COLO829 (cell line): ENCODE results near the gene CFAP43.
A peak's percentile ranks its signal among the peaks of the same experiment; 100 is the strongest.

ENCODE experiments used
- DNase-seq: peaks from one replicate; pipeline ENCODE4 v3.0.0; 2012; ENCODE audit warnings: low spot score

CFAP43 gene, protein sequence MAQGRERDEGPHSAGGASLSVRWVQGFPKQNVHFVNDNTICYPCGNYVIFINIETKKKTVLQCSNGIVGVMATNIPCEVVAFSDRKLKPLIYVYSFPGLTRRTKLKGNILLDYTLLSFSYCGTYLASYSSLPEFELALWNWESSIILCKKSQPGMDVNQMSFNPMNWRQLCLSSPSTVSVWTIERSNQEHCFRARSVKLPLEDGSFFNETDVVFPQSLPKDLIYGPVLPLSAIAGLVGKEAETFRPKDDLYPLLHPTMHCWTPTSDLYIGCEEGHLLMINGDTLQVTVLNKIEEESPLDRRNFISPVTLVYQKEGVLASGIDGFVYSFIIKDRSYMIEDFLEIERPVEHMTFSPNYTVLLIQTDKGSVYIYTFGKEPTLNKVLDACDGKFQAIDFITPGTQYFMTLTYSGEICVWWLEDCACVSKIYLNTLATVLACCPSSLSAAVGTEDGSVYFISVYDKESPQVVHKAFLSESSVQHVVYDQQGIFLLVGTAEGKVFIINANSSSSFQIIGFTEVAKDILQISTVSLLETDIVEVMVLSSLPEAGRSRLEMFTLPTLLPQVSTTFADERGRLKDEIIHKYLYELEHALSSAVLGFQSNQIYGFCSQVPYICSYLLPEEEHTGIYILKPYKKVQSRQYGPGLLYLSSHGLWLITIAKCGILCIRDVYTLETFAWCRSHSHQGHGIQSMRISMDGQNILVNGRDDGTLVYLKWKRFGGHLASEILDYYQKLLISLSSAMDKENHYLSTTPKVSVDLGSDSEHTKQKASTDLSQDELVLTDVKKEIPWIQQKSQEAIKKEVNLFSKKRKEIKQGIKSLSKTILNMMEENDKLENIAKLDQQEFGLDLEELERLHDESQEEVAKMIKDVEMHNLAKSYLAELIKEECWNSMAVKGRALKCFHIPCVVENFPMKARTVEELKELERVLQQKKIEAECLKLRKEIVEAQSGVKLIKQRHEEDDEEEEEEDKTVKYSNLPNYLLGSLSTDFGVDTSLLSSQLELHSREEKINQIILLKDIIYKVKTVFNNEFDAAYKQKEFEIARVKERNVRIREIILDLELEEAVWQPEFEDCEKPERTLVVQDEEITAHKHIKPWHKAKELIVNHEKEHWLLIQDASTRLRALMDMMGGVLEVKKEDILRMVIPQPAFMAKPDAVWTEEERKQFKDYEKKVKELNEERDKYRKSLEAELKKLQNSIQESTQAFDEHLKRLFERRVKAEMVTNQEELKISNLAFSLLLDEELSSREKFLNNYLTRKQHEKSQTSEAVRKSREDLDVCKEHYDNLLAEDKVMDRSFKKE (N-terminal part only)

DNA sequence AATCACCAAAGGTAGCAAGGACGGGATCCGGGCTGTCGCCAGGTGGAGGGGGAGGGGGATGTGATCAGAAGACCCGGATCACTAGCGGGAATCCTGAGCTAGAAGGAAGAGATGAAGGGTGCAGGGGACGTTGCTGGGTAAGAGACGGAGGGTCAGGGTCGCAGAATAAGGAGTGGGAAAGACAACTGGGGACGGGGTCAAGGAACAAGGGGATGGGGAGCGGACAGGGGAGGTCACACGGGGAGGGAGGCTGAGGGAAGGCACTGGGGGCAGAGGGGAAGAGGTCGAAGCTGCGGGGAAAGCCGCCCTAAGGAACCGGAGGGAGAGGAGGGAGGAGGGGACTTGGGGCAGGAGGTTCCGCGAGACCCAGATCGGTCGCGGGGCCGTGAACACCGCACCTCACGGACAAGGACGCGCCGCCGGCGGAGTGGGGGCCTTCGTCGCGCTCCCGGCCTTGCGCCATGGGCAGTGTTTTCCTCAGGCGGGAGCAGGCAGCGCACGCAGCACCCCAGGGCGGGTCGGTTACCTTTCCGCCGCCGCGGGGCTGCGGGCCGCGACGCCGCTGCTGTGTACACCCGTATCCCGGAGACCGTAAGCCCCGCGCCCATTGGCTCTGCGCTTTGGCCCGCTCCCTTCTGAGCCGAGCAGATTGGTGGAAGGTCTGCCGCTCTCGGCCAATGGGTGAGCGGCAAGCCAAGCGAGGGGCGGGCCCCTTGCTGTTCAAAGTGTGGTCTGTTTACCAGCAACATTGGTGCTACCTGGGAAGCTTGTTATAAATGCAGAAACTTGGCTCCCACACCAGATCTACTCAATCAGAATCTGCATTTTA lies at the start of gene CFAP43:
TSS of gene CFAP43 (minus strand) at position 581 of the 829 bp plus-strand sequence. CDS start at position 463, 118 bp downstream.
- peak; percentile 77 for DNase-seq

DNA sequence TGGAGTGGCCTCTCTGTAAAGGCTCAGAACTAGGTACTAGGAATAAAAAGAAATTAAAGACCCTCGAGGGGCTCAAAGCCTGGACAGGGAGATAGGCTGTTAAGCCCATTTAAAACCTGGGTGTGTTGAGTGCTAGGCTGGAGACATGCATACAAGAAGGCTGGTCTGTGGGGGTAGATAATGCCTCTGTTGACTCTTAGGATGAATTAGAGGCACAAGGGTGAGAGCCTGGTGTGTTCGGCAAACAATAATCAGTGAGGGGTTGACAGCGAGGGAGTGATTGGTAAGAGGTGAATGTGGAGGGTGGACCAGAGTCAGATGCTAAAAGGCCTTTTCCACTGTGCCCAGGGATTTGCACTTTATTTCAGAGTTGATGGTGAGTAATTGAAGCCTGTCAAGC lies 49.5 kb upstream of the CFAP43 start:
- no peak for DNase-seq

DNA sequence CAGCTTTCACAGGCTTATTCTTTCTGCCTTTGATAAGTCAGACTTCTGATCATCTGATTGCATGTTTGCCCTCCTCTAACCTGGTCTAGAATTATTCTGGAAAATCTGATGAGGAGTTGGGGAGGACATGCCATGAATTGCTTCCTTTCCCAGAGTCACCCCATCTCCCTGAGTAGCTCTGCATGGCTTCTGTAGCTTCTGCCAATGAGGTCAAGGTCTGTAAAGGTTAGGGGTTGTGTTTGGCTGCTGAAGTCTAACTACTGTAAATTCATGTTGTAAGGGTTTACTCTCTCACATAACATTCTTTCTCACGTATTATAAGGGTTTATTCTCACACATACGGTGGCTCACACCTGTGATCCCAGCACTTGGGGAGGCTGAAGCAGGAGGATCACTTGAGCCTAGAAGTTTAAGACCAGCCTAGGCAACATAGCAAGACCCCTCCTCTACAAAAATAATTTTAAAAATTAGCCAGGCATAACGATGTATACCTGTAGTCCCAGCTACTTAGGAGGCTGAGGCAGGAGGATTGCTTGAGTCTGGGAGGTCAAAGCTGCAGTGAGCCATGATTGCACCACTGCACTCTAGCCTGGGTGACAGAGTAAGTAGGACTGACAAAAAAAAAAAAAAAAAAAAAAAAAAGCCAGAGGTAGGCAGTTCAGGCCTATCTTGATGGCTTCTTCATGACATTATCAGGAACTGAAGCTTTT lies 47.5 kb upstream of the CFAP43 start:
- DNase-seq: no peak

DNA sequence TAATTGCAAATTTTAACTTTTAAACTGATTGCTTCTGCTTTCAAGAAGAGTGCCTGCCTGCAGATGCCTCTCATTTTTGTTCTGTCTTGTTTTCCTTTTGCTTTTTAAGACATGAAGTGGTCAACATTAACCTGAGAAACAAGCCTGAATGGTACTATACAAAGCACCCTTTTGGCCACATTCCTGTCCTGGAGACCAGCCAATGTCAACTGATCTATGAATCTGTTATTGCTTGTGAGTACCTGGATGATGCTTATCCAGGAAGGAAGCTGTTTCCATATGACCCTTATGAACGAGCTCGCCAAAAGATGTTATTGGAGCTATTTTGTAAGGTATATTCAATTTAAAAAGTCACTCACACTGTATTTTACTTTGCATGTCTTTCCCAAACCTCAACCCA lies 45.6 kb upstream of the CFAP43 start:
- no peak for DNase-seq

DNA sequence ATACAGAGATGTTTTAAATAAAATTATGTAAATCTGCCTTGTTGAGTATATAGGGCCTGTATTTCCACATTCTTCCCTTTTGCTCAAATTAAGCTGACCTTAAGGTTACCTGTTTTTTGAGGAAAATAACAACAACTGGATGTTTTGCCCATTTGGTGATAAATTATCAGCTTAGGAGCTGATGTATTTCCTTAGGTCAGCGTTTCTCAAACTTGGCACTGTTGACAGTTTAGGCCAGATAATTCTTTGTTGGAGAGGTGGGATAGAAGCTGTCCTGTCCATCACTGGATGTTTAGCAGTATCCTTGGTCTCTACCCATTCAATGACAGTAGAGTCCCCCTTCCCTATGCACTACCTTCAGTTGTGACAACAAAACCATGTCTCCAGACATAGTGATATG lies 44.0 kb upstream of the CFAP43 start:
- no peak for DNase-seq

DNA sequence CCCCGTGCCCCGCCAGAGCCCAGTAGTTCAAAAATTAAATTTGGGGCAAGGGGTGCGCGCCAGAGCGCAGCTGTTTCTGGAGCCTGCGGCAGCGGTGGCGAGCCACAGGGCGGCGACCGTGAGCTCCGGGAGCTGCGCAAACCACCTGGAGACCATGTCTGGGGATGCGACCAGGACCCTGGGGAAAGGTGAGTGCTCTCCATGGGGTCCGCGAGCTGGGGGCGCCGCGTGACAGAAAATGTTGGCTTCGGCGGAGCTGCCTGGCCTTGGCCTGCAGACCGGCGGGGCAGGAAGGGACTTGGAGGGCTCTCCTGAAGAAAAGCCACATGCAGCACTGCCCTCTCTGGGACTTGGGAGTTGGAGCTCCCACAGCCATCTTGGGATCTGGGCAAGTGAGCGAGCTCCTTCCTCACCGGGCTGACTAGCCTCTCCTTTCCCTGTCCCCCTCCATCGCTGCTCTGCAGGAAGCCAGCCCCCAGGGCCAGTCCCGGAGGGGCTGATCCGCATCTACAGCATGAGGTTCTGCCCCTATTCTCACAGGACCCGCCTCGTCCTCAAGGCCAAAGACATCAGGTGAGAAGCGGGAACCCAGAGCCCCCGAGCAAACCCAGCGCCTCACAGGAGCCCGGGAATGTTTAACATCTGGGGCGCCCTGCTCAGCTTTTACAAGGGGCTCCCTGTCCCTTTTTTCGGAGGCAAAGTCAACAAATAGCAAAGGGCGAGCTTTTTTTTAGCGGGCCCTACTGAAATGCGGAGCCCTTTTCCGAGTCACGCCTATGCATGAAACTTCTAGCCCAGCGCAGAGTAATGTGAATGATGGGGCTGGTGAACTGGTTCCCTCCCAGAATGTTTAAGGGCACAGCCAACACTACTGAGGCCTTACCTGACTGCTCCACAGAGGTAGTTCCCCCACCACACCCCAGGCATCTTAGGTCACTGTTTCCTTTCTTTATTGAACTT lies 42.9 kb upstream of the CFAP43 start:
- no peak for DNase-seq

DNA sequence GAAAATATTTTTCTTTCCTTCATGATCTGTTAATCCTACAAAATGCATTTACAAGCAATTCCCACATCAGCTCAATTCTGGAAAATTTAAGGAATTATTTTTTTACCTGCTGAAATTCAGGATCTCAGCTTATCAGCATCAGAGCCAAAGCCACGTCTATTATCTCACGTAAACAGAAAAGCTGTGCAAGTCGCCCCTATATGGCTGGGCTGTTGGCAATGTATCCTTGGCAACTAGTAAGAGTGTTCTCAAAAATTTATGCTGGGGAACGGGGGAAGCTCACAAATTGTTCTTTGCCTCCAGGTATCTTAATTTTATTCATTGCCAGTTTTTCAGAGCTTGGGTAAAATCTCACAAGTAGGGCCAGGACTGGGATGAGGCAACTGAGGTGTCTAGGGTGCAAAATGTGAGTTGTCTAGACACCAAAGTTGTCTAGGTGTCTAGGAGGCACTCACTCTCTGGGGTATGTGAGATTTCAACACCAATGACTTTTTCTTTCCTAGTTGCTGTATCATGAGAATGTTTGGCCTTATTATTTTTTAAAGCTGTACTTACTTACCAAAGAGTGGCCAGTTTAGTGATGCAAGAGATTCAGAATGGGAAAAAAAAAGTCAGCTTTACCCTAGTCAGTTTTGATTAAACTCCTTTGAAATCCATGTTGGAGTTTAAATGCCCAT lies 41.9 kb upstream of the CFAP43 start:
- no peak for DNase-seq

DNA sequence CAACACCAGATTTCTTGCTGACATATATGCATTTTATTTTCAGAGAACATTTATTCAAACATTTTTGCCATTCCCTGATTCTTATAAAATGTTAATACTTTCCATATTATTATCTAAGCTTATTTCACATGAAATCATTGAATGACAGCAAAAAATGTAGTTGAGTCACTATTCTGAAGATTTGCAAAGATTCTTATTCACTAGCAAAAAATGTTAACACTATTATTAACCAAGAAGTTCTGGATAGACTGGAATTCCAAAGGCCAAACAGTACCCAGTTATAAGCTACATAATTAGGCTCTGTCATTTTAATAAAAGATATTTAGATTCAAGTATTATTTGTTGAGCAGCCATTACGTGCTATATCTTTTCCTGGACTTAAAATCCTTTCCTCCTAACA lies 41.1 kb upstream of the CFAP43 start:
- DNase-seq: no peak

DNA sequence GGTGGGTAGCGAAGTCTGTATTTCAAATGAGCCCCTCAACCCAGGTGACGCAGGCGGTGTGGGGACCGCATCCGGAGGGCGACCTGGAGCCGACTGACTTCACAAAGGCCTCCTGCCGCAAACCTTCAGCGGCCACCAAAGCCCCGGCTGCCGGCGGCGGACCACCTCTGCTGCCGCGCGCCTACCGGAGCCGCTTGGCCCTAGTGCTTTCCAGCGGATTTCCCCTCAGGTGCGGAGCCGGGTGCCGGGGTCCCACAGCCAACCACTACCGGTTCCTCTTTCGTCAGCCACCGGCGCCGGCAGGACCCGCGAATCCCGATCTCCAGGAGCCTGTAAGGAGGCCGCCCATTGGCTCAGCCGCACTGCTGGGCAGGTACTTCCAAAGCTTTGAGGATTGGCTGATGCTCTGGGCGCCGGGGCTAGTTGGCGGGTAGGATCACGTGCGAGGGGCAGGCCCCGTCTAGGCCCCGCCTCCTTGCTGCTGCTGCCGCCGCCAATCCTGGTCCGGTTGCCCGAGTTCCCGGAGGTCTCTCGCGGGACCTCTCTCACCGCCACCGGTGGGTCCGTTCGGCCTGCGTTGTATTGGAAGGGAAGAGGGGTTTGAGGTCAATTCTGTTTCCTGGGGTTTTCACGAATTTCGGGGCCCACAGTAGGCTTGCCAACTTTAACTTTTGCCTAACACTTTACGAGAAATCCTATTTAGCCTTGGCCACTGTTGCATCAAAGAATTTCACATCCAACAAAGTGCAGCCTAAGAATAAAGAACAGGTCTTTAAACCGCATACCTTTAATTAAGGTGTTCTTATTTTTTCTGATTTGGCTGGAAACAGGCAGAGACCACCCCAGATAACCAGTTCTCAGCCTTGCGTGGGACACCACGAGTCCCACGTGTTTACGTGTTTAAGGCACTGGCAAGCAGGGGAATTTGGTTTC lies 36.8 kb upstream of the CFAP43 start, which contains the start of gene GSTO2:
TSS of gene GSTO2 (plus strand) at position 472 of the 933 bp plus-strand sequence. CDS start 5,732 bp downstream, outside the sequence.
- DNase-seq: no peak

DNA sequence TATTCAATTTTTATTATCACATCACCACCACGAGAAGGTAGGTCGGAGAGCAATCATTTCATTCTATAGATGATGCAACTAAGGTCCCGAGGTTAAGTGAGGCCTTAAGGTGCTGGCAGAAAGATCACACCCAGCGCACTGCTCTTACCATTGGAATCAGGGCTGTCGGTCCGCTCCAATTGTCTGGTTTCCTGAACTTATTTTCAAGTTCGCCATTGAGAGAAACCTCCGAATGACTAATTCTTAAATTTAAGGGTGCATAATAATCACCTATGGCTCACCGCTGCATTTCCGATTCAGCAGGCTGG lies 36.2 kb upstream of the CFAP43 start:
- DNase-seq: no peak

DNA sequence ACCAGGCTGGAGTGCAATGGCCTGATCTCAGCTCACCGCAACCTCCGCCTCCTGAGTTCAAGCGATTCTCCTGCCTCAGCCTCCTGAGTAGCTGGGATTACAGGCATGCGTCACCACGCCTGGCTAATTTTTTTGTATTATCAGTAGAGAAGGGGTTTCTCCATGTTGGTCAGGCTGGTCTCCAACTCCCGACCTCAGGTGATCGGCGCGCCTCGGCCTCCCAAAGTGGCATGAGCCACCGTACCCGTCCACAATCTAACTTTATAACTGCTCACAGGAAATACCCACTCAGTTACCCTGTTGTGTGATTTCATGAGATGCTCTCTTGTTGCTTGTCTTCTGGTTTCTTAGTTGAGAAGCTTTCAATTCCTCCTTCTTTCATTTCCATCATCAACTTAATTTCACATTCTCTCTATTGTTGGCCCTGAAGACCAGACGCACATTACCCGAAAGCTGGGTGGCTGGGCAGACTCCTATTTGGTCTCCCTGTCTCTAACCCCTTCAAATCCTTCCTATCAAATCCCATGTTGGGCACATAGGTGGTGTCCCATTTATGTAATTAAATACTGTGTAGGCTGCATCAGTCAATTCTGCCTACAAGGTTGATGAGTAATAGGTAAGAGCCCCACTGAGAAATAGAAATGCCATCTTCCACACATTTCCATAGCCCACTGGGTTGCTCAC lies 35.7 kb upstream of the CFAP43 start:
- DNase-seq: no peak

DNA sequence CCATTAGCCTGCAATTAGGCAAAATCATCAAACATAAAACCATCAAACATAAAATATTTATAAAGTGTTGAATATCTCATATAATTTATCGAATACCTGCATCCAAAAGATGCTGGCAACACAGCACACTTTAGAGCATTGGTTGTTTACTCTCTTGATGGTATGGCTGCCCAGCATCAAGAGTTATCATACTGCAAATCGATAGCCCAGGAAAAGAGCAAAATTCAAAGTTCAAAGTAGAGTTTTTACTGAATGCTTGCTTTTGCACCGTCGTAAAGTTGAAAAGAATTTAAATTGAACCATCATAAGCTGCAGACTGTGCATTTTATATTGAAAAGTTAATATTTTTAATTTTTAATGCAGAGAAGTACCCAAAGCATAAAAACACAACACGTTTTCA lies 32.6 kb upstream of the CFAP43 start:
- DNase-seq: no peak

DNA sequence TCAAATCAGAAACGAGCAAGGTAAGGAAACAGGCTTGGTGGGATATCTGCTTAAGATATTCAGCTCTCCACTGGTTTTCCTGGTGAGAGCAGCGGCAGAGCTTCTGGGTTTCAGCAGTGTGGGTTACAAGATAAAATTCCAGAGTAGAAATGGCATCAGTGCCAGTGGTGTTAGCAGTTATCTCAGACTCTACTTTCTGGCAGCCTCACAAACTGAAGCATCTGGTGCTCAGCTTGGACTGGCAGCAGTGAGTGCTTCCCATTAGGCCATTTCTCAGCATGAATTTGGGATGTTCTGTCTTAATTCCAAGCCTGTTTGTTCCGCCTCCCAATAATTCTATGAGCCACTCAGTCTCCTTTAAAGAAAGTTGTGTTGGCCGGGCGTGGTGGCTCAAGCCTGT lies 29.9 kb upstream of the CFAP43 start:
- DNase-seq: no peak

DNA sequence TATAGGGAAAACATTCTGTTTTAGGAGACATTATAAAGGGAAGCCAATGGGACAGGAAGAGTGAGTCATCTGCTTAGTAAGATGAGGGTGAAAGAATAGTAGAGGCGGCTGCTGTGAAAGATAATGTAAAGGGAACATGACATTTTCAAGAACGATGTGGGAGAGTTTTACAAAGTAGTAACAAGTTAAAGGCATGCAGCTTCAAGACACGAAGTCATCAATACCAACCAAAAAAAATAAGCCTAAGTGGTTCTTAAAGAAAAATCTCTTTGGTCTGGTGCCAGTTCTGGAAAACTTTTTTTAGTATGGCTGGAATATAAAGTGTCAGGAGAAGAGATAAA lies 28.6 kb upstream of the CFAP43 start:
- peak; percentile 34 for DNase-seq

DNA sequence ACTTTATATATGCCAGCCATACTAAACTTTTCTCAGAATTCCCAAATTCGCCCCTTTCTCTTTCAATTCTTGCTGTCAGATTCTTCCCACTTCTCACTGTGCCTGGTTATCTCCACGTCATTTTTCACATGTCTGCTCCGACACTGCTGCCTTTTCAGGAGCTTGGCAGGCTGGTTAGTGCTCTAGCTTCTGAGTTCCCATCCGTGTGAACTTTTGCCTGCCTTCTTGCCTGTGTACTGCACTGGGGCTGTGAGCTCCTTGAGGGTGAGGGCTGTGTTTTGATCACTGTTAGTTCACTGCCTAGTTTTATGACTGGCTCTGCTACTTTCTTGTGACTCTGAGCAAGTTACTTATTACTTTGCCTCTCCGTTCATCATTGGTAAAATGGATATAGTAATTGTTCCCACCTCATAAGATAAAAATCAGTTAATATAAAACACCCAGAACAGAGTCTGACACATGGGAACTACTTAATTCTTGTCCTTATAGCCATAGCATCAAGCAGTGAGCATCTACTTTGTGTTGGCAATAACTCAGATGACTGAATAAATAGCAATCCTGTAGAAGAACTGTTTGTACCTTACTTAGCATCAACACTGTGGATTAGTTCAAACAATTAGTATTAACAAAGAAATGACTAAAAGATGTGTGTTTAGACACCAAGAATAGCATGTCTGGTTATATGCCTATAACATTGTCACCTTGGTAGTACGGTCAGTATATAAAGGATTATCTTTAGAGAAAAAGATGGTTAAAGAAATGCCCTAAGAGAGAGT lies 28.0 kb upstream of the CFAP43 start:
- no peak for DNase-seq

DNA sequence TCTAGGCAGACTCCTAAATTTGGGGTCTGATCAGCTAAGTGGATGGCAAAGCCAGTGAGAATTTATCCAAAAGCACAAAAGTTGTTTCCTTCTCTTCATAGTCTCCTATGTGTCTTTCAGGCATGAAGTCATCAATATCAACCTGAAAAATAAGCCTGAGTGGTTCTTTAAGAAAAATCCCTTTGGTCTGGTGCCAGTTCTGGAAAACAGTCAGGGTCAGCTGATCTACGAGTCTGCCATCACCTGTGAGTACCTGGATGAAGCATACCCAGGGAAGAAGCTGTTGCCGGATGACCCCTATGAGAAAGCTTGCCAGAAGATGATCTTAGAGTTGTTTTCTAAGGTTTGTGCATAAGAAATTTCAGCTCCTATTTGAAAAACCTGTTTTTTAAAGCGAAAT lies 27.3 kb upstream of the CFAP43 start:
- DNase-seq: no peak

DNA sequence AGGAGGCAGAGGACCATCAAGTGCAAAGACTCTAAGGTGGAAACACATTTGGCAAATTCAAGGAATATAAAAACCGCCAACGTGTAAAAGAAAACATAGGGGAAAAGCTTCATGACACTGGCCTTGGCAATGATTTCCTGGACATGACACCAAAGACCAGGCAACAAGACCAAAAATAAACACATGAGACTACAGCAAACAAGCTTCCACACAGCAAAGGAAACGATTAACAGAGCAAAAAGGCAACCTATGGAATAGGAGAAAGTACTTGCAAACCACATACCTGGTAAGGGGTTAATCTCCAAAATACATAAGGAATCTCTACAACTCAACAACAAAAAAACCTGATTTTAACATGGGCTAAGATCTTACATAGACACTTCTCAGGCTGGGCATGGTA lies 26.0 kb upstream of the CFAP43 start:
- DNase-seq: no peak
